Osteoblast (primary cell): Measurements from ENCODE around the gene ANKS1B. TPM values are rescaled to one million over a fixed set of nuclear protein-coding genes. Genes with fewer than 3 reads are reported as not detected.

ENCODE experiments used
- DNase-seq: peaks from one replicate; pipeline ENCODE4 v3.0.0; 2011; ENCODE audit warnings: low spot score, mixed read lengths; ENCODE audit not compliant: insufficient read length; ENCODE audit errors: missing footprints
- H2AFZ ChIP-seq: 2 replicates; pipeline ENCODE4 v1.6.0; 2011; ENCODE audit warnings: mild to moderate bottlenecking, low read length
- H3K27ac ChIP-seq: 2 replicates; pipeline ENCODE4 v1.5.1; 2011; ENCODE audit warnings: mild to moderate bottlenecking, low read depth, low read length, moderate library complexity
- H3K27me3 ChIP-seq: 2 replicates; pipeline ENCODE4 v1.6.0; 2012; ENCODE audit warnings: mild to moderate bottlenecking, control low read depth, inconsistent platforms, low read length, moderate library complexity; ENCODE audit not compliant: insufficient read depth
- H3K36me3 ChIP-seq: 2 replicates; pipeline ENCODE4 v1.5.1; 2011; ENCODE audit warnings: mild to moderate bottlenecking, low read length, control low read depth, moderate library complexity; ENCODE audit not compliant: insufficient read depth
- H3K4me1 ChIP-seq: 2 replicates; pipeline ENCODE4 v1.5.1; 2011; ENCODE audit warnings: mild to moderate bottlenecking, low read length, control low read depth, moderate library complexity; ENCODE audit not compliant: insufficient read depth
- H3K4me2 ChIP-seq: 2 replicates; pipeline ENCODE4 v1.6.0; 2011; ENCODE audit warnings: mild to moderate bottlenecking, low read length; ENCODE audit not compliant: insufficient read depth
- H3K4me3 ChIP-seq: fragments of 200-600 bp; sonication (generic); 3 replicates; pipeline ENCODE4 v1.5.1; 2012; ENCODE audit warnings: mild to moderate bottlenecking, low read length, inconsistent platforms; ENCODE audit not compliant: insufficient read depth
- H3K79me2 ChIP-seq: 2 replicates; pipeline ENCODE4 v1.6.0; 2012; ENCODE audit warnings: mild to moderate bottlenecking, low read length, control low read depth, inconsistent platforms; ENCODE audit not compliant: insufficient read depth
- H3K9me3 ChIP-seq: 2 replicates; pipeline ENCODE4 v1.5.1; 2011; ENCODE audit warnings: low read depth, low read length, control low read depth
- H4K20me1 ChIP-seq: 2 replicates; pipeline ENCODE4 v1.6.0; 2012; ENCODE audit warnings: mild to moderate bottlenecking, low read length, control low read depth; ENCODE audit not compliant: insufficient read depth
- CTCF ChIP-seq: IDR thresholded peaks from 2 replicates; pipeline ENCODE4 v1.5.1; 2011; ENCODE audit warnings: mild to moderate bottlenecking, low read depth, low read length, moderate library complexity; ENCODE audit errors: extremely low read depth
- total RNA-seq: library from RNA; depleted of rRNA; stranded (reverse); fragments of >200 nt; gene quantifications from 2 replicates; pipeline ENCODE4 v1.2.3, GENCODE V29; 2012

Gene ANKS1B
- total RNA-seq, 1 donor: 2.2 TPM

GRCh38 chr12:99413751-99414150, 571.0 kb downstream of the ANKS1B start:
- no peak for TF ChIP-seq CTCF
- no peaks in the 10 kb centered on the region for H3K79me2 ChIP-seq
- no peaks in the 10 kb centered on the region for H3K4me1 ChIP-seq
- no peak overlapping the region for H3K27ac ChIP-seq
- no peaks in the 10 kb centered on the region for H3K27me3 ChIP-seq
- H4K20me1 ChIP-seq: no peaks in the 10 kb centered on the region
- no peak for DNase-seq
- no peaks in the 10 kb centered on the region for H3K36me3 ChIP-seq
- no peak overlapping the region for H3K4me2 ChIP-seq
- H3K4me3 ChIP-seq: no peak overlapping the region
- H3K9me3 ChIP-seq: no peaks in the 10 kb centered on the region
- H2AFZ ChIP-seq: no peak overlapping the region

- no peaks in the 10 kb centered on the region for H4K20me1 ChIP-seq
- H3K4me3 ChIP-seq: no peak overlapping the region
- H3K9me3 ChIP-seq: no peaks in the 10 kb centered on the region
- H3K27ac ChIP-seq: no peak overlapping the region
- no peaks in the 10 kb centered on the region for H3K27me3 ChIP-seq
- DNase-seq: no peak
- H2AFZ ChIP-seq: no peak overlapping the region
- H3K4me2 ChIP-seq: no peak overlapping the region
- H3K79me2 ChIP-seq: no peaks in the 10 kb centered on the region
- no peaks in the 10 kb centered on the region for H3K4me1 ChIP-seq
- TF ChIP-seq CTCF: no peak
- H3K36me3 ChIP-seq: no peaks in the 10 kb centered on the region
Observed at GRCh38 chr12:99393763-99394162, 591.0 kb downstream of the ANKS1B start.

GRCh38 chr12:99392091-99392850, 592.5 kb downstream of the ANKS1B start:
- Histone ChIP-seq H3K27ac (no peak overlapping the region), H3K4me3 (no peak overlapping the region), H4K20me1 (no peaks in the 10 kb centered on the region), H2AFZ (no peak overlapping the region), H3K36me3 (no peaks in the 10 kb centered on the region), H3K4me2 (no peak overlapping the region), H3K27me3 (no peaks in the 10 kb centered on the region), H3K4me1 (no peaks in the 10 kb centered on the region), H3K79me2 (no peaks in the 10 kb centered on the region), H3K9me3 (no peaks in the 10 kb centered on the region)
- no peak for TF ChIP-seq CTCF
- DNase-seq: no peak

GRCh38 chr12:99390707-99391106, 594.0 kb downstream of the ANKS1B start:
- Histone ChIP-seq H3K27ac (no peak overlapping the region), H3K27me3 (no peaks in the 10 kb centered on the region), H2AFZ (no peak overlapping the region), H3K9me3 (no peaks in the 10 kb centered on the region), H3K79me2 (no peaks in the 10 kb centered on the region), H4K20me1 (no peaks in the 10 kb centered on the region), H3K4me3 (no peak overlapping the region), H3K4me2 (no peak overlapping the region), H3K4me1 (no peaks in the 10 kb centered on the region), H3K36me3 (no peaks in the 10 kb centered on the region)
- no peak for TF ChIP-seq CTCF
- DNase-seq: no peak
